Tibial nerve (tissue), 3 donors: Measurements from ENCODE around the gene NFE2L2.

Experiments
- CTCF ChIP-seq, 5 experiments: fragments of 200-600 bp in 3 of 5; fragments of 450-650 bp in 2 of 5; sonication (generic) in 3 of 5; IDR thresholded peaks; one replicate each; pipeline ENCODE4 v1.5.1; 2016 to 2019; ENCODE audit warnings: antibody characterized with exemption in 5 of 5, mild to moderate bottlenecking in 3 of 5, moderate library complexity in 2 of 5
- POLR2A ChIP-seq, 2 donors: fragments of 450-650 bp; IDR thresholded peaks; one replicate each; pipeline ENCODE4 v1.6.1; 2017; ENCODE audit warnings: antibody characterized with exemption in 2 of 2, mild to moderate bottlenecking in 2 of 2, moderate library complexity in 2 of 2

DNA sequence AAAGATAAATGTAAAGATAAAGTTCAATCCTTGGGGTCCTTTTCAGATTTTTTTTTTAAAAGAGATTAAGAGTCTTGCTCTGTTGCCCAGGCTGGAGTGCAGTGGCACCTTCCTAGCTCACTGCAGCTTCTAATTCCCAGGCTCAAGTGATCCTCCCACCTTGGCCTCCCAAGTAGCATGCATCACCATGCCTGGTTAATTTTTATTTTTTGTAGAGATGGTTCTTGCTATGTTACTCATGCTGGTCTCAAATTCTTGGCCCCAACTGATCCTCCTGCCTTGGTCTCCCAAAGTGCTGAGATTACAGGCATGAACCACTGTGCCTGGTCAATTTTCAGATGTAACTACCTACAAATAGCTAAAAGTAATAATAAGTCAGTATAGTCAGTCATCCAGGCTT, 21.1 kb downstream of the NFE2L2 start:
- TF ChIP-seq CTCF (IDR thresholded peaks at IDR 0.05) (no peak), POLR2A (IDR thresholded peaks at IDR 0.05) (no peak)
